Thoracic aorta (tissue), 2 donors: ENCODE measurements around the gene MLLT11. TPM values are rescaled to one million over a fixed set of nuclear protein-coding genes. Genes with fewer than 3 reads are reported as not detected.

Experiments used
- ATAC-seq: fragments of 150-250 bp; one replicate; pipeline ENCODE4 v1.8.0; 2017; ENCODE audit warnings: low read depth; ENCODE audit not compliant: insufficient number of reproducible peaks, low FRiP score
- DNase-seq: peaks from one replicate; pipeline ENCODE4 v3.0.0-alpha.2; 2020; ENCODE audit warnings: low spot score
- H3K27ac ChIP-seq, 2 donors: fragments of 200-600 bp; sonication (generic); 1 replicate in 1 of 2; 2 replicates in 1 of 2; pipeline ENCODE4 v1.5.1; 2016; ENCODE audit warnings: mild to moderate bottlenecking in 2 of 2, moderate library complexity in 2 of 2
- H3K27me3 ChIP-seq: fragments of 200-600 bp; sonication (generic); replicated peaks from 2 replicates; pipeline ENCODE4 v1.6.0; 2016; ENCODE audit warnings: mild to moderate bottlenecking; ENCODE audit not compliant: insufficient read depth
- H3K36me3 ChIP-seq: fragments of 200-600 bp; sonication (generic); one replicate; pipeline ENCODE4 v1.5.1; 2016
- H3K4me1 ChIP-seq, 2 donors: fragments of 200-600 bp; sonication (generic); 1 replicate in 1 of 2; 2 replicates in 1 of 2; pipeline versions ENCODE4 v1.5.1 to v1.6.0; 2016; ENCODE audit warnings: low read depth in 2 of 2, mild to moderate bottlenecking in 1 of 2; ENCODE audit not compliant: control insufficient read depth in 1 of 2
- H3K4me3 ChIP-seq: fragments of 200-600 bp; sonication (generic); 2 replicates; pipeline ENCODE4 v1.5.1; 2016; ENCODE audit warnings: mild to moderate bottlenecking
- H3K9me3 ChIP-seq: fragments of 200-600 bp; sonication (generic); 2 replicates; pipeline ENCODE4 v1.5.1; 2016
- CTCF ChIP-seq: fragments of 200-600 bp; sonication (generic); IDR thresholded peaks from one replicate; pipeline ENCODE4 v1.5.1; 2019; ENCODE audit warnings: antibody characterized with exemption
- total RNA-seq, 2 donors: library from RNA; depleted of rRNA; stranded (reverse); fragments of >200 nt; gene quantifications; one replicate each; pipeline versions ENCODE4 v1.1.0 to v1.2.3, GENCODE V29; 2016

MLLT11 gene
- total RNA-seq, 2 donors from 2014 or later, result 1.2 to 3.1 TPM

DNA sequence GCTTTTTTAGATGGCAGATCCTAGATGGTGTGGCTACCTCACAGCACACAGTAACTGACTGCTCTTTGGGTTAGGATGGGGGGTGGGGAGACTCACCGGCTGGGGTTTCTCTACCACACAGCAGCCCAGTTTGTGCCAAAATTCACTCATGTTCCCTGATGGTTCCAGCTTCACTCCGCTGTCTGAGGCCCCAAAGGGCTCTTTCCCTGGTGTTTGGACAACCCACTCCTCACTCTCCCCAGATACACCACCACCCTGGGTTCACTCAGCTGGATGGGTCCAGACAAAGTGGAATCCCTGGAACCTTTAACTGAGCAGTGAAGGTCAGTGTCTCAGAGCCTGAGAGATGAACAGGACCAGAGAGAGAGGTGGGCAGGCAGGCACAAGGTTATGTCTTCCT is 4.6 kb upstream of the MLLT11 start:
- H3K27ac ChIP-seq, result peak overlapping the region; percentile 67 to 99
- H3K36me3 ChIP-seq, result peaks cover 42% of the 10 kb centered on the region
- peak overlapping the region; percentile 100 for H3K4me3 ChIP-seq
- TF ChIP-seq CTCF, result no peak
- ATAC-seq (no peak), DNase-seq (no peak)
- no peaks in the 10 kb centered on the region for H3K27me3 ChIP-seq
- peaks cover 22 to 38% of the 10 kb centered on the region in 2 donors for H3K4me1 ChIP-seq
- no peaks in the 10 kb centered on the region for H3K9me3 ChIP-seq

- Histone ChIP-seq H3K27ac (peak overlapping the region; percentile 67 to 99), H3K27me3 (no peaks in the 10 kb centered on the region), H3K4me3 (peak overlapping the region; percentile 100), H3K36me3 (peaks cover 42% of the 10 kb centered on the region), H3K9me3 (no peaks in the 10 kb centered on the region), H3K4me1 (peaks cover 25 to 44% of the 10 kb centered on the region in 2 donors)
- ATAC-seq (no peak), DNase-seq (no peak)
- TF ChIP-seq CTCF, result no peak
Observed at GRCh38 chr1:151056149-151056548, 4.0 kb upstream of the MLLT11 start.

DNA sequence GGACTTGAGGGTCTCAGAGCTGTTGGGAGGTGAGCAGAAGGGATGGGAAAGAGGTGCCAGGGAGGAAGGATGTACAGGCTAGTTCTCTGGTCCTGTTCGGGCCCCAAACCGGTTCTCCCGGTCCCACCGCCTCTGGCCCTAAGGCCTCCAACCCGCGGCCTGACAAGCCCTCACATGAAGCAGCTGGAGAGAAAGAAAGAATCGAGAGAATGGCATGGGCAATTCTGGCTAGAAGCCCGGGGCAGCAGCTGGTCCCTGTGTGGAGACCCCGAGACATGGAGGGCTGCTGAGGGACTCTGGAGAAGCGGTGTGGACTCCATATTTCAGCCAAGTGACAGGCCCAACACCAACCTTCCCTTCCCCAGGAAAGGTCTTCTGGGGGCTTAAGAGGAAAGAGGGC is 1.5 kb upstream of the MLLT11 start:
- Histone ChIP-seq H3K4me1 (peaks cover 25 to 60% of the 10 kb centered on the region in 2 donors), H3K4me3 (peak overlapping the region; percentile 100), H3K27me3 (no peaks in the 10 kb centered on the region), H3K27ac (peak overlapping the region; percentile 94 to 99), H3K36me3 (peaks cover 23% of the 10 kb centered on the region), H3K9me3 (no peaks in the 10 kb centered on the region)
- no peak for DNase-seq
- ATAC-seq, result no peak
- no peak for TF ChIP-seq CTCF

DNA sequence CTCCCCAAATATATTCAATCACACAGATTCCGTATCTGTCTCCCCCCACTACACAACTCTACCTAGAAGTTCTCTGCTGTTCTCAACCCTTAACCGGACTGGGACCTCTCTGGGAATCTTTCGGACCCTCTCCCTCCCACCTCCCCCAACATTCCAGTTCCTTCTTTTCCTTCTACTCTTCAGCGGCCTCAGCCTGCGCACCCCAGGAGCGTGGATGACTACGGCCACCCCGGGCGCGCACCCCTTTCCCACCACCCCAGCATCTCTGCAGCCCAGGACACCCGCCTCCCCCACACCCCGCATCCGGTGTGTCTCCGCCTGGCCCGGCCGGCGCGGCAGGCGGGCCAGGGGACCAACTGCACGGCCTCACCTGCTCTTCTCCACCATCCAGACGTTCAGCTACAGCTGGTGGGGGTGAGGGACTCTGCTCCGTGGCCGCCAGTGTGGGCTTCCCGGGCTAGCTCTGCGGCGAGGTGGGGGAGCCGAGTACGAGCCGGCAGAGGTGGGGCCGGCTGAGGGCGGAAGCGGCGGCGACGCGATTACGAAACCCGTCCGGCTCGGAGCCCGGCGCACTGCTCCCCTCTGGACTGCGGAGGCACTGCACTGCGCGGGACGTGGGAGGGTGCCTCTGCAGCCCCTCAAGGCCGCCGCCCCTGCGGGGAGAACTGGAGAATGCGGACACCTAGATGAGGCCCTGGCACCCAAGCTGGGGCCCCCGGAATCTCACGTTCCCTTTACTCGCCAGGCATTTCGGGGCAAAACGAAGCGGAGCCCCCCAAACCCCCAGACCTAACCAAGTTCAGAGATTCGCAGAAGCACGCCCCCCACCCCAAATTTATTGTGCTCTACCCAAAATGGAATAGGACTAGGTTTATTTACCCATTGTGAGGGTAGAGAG is 839 bp upstream of the MLLT11 start, which contains the start of gene CDC42SE1:
Gene CDC42SE1 (minus strand): TSS at position 514 of the 898 bp plus-strand sequence. CDS start 3,892 bp downstream, outside the sequence.
- H3K9me3 ChIP-seq, result no peaks in the 10 kb centered on the region
- no peaks in the 10 kb centered on the region for H3K27me3 ChIP-seq
- DNase-seq (peak; percentile 30), ATAC-seq (peak; percentile 66)
- peak within 1 kb of the TSS; percentile 94 to 99 for H3K27ac ChIP-seq
- peak; percentile 92 for TF ChIP-seq CTCF
- peaks cover 25 to 60% of the 10 kb centered on the region in 2 donors for H3K4me1 ChIP-seq
- H3K36me3 ChIP-seq, result peaks cover 17% of the 10 kb centered on the region
- H3K4me3 ChIP-seq, result peak within 1 kb of the TSS; percentile 100

GRCh38 chr1:151060657-151061421 is 642 bp downstream of the MLLT11 start:
- Histone ChIP-seq H3K27ac (peak overlapping the region; percentile 94 to 99), H3K9me3 (no peaks in the 10 kb centered on the region), H3K4me1 (peaks cover 19 to 52% of the 10 kb centered on the region in 2 donors), H3K4me3 (peak overlapping the region; percentile 100), H3K27me3 (no peaks in the 10 kb centered on the region), H3K36me3 (peaks cover 2% of the 10 kb centered on the region)
- ATAC-seq (no peak), DNase-seq (no peak)
- no peak for TF ChIP-seq CTCF
